Muscle of arm (tissue), 12 donors: ENCODE results near the gene CHRNA5. TPM values are rescaled to one million over a fixed set of nuclear protein-coding genes. Genes with fewer than 3 reads are reported as not detected.

Source experiments
- DNase-seq: peaks from one replicate; pipeline ENCODE4 v3.0.0-alpha.2; 2013
- polyA plus RNA-seq, 12 donors: library from polyadenylated mRNA; unstranded; fragments of 120-200 nt; gene quantifications; one replicate each; pipeline ENCODE4 v1.2.1, GENCODE V29; 2013; ENCODE audit not compliant: insufficient read length in 12 of 12

Gene CHRNA5
- polyA plus RNA-seq, 12 donors: 0.54 to 5.0 (median 1.5) TPM; not detected in 2

DNA sequence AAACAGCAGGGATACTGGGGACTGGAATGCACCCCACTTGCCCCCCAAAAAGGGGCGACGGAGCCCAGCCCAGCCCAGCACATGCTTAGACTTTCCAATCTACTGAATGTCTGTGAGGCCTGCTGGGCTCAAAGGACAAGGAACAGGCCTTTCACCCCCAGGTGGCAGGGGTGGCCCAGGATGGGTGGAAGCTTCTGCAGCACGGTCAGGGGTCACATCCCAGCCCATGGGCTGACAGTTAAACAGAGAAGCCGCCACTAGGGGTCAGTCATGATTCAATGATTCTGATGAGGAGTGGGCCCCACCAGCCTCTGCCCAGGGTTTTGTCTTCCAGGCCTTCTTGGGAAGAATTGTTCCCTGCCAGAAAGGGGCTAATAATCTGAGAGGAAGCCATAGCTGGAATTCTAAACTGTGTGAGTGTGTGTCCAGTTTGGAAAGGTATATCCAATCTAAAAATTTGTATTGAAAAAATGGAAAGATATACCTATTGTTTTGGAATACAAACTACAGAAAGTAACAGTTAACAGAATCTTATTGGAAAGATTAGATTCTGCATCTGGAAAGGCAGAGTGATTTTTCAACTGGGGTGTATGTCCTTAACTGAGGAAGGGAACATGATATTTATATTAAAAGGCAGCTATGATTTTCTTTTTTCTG lies 73.5 kb downstream of the CHRNA5 start:
- peak; percentile 57 for DNase-seq

DNA sequence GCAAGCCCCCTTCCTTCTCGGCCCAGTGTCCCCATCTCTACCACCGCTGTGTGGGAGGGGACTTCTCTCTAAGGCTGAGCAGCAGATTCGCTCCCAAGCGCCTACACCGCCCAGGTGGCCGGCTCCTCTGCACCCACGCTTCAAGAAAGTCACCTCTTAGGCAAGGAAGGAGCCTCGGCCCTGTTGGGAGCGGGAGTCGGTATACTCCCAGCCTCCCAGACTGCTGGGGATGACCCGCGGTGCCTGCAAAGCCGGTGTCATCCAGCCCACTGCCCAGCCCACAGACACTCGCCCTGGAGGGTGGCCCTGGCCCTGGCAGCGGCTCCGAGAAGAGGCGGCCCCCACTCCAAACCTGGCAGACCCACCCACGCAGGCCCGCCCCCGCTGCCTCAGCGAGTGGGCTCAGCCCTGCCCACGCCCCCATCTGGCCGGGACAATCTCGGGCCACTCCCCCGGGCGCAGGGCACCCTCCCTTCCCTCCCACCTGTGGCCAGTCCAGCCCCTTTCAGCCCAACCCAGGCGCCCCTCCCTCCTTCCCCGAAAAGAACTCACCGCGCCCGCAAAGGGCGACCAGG lies 75.3 kb downstream of the CHRNA5 start:
- DNase-seq: no peak

DNA sequence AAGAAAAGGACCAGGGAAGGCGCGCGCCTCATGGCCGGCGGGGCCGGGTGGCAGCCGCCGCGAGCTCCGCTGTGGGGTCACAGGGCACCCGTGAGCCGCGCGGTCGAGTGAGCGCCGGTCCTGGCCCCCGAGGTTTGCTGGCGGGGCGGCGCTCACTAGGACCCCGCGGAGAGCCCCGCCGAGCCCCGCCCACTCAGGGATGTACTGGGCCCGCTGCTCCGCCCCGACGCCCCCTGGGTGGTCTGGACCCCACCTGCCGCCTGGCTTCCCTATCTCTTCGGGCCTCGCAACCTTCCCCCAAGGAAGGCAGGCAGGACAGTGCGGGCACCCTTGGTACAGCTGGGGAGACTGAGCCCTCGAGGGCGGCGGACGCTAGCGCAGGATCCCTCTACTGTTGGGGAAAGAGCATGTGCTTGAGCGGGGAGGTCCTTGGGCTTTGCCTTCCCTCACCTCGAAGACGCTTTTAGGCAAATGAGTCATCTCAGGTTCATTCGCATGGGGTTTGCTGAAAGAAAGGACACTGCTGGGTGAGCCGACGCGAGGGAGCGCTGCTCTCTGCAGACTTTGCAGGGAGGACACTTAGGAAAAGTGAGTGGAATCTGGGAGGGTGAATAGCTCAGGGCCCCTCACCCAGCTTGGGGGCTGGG lies 75.9 kb downstream of the CHRNA5 start, which contains the start of gene CHRNB4:
Gene CHRNB4, minus strand, starts transcription at position 109 of the 647 bp plus-strand sequence. Its CDS starts 77 bp downstream, at position 32.
- DNase-seq: no peak

DNA sequence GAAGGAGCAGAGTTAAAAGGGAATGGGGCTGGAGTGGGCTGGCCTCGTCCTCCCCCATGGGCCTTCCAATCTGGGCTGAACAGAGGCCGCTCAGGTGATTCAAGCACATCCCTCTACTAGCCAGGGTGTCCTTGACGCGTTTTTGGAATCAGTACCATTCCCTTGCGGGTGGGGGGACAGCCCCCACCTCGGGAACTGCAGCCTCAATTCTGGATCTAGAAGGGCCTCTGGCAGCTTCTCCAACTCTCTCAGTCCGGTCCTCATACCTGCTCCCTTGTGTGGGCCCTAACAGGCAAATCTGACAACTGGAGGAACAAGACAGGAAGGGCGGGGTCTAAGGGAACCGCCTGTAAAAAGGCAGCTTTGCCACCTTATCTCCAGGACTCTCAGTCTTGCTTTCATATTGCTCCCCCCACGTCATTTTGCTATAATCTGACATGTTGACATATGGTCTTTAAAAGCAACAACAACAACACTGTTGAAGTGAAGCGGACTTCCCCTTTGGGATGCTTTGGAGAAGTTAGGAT lies 76.5 kb downstream of the CHRNA5 start:
- no peak for DNase-seq

DNA sequence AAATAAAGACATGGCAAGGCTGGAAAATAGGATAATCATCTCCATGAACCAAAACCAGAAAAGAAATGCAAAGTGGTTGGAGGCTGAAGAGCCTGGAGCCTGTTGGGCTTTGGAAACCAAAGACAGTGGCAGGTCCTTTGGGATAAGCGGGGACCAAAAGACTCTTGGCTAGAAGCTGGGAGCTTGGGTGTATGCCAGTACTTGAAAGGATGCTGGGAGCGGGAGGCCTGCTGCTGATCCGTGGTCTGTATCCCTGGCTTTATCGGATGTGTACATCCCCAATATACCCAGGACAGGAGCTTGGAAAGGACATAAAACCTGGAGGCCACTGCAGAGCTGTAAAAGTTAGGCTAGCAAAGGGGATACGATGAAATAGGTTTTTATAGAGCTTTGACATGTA lies 77.0 kb downstream of the CHRNA5 start:
- DNase-seq: no peak

Other genes with a start within 250 kb of the CHRNA5 start
- 10 to 100 TPM in 11 of 12 donors, not detected in 1; 12.8 to 88.5 (median 27.4) TPM for gene CRABP1, start 225.2 kb upstream of the CHRNA5 start, polyA plus RNA-seq
- 100 to 1,000 TPM in 1 of 12 donors, 10 to 100 TPM in 11; 38.3 to 218 (median 46.7) TPM for gene IREB2, start 127.3 kb upstream of the CHRNA5 start, polyA plus RNA-seq
- gene HYKK, start 57.9 kb upstream of the CHRNA5 start, polyA plus RNA-seq: 1 to 10 TPM in 10 of 12 donors, not detected in 2; 1.2 to 3.7 (median 2.1) TPM
- gene PSMA4, start 25.1 kb upstream of the CHRNA5 start, polyA plus RNA-seq: 100 to 1,000 TPM in 11 of 12 donors, not detected in 1; 122 to 211 (median 168) TPM
- 10 to 100 TPM in 1 of 12 donors, under 1 TPM in 9, not detected in 2; 0.16 to 12.6 (median 0.26) TPM for gene CHRNA3, start 55.5 kb downstream of the CHRNA5 start, polyA plus RNA-seq
- gene CHRNB4, start 75.7 kb downstream of the CHRNA5 start, polyA plus RNA-seq: 1 to 10 TPM in 1 of 12 donors, under 1 TPM in 9, not detected in 2; 0.12 to 1.3 (median 0.36) TPM
- 10 to 100 TPM in 11 of 12 donors, not detected in 1; 10.5 to 20.3 (median 17.0) TPM for gene ADAMTS7, start 245.9 kb downstream of the CHRNA5 start, polyA plus RNA-seq